ENCODE data around the gene SEMG1. TPM values are rescaled to one million over a fixed set of nuclear protein-coding genes. Genes with fewer than 3 reads are reported as not detected.

The SEMG1 gene
- 0.21 TPM in 1 of 2 replicates, not detected in the other for total RNA-seq (2022)
- Bru-seq, nascent RNA = not detected
- not detected for BruChase-seq, experiment 1, labeled RNA remaining after a 6-hour chase
- BruChase-seq, experiment 2, labeled RNA remaining after a 2-hour chase = not detected
- long read RNA-seq = 0 reads

GRCh38 chr20:45206725-45207124, at the start of gene SEMG1:
SEMG1 (plus strand) TSS chr20:45207033; CDS start chr20:45207054, 21 bp downstream.
- Mint-ChIP-seq H3K9me3 (ENCODE audit: low read depth, unreplicated experiment) (peaks cover 2% of the 10 kb centered on the region), H3K27ac (ENCODE audit: unreplicated experiment) (no peak within 1 kb of the TSS), H3K4me3 (ENCODE audit: low read depth, unreplicated experiment) (no peak within 1 kb of the TSS), H3K4me1 (ENCODE audit: low read depth, unreplicated experiment) (no peaks in the 10 kb centered on the region), H3K27me3 (ENCODE audit: unreplicated experiment) (peaks cover 95% of the 10 kb centered on the region), H3K36me3 (ENCODE audit: insufficient read depth, unreplicated experiment) (no peaks in the 10 kb centered on the region)
- CTCF ChIA-PET = interaction anchor here (0.9 kb wide), 1 partner anchor 100 kb away, joined by 4 read pairs; no protein-coding TSS in a partner anchor
- intact Hi-C loops (cut with micrococcal nuclease; ENCODE audit: unreplicated experiment) = no loop called here
- no peak for DNase-seq
- no TSS peak for BruUV-seq (replicated peaks)
- TF ChIP-seq CTCF (IDR thresholded peaks at IDR 0.05; ENCODE audit: unreplicated experiment) = no peak

- DNase-seq = peak; percentile 57
- CTCF ChIA-PET = interaction anchor here (0.7 to 1.6 kb wide), 7 partner anchors 17 to 136 kb away, joined by 3 to 12 read pairs (median 4); partner anchors contain the start of gene PI3
- TF ChIP-seq CTCF (IDR thresholded peaks at IDR 0.05; ENCODE audit: unreplicated experiment) = no peak
- no TSS peak for BruUV-seq (replicated peaks)
- H3K27ac Mint-ChIP-seq (ENCODE audit: unreplicated experiment) = peak overlapping the region; percentile 0
- peak overlapping the region; percentile 18 for H3K4me3 Mint-ChIP-seq (ENCODE audit: low read depth, unreplicated experiment)
- peaks cover 28% of the 10 kb centered on the region for H3K27me3 Mint-ChIP-seq (ENCODE audit: unreplicated experiment)
- peaks cover 26% of the 10 kb centered on the region for H3K4me1 Mint-ChIP-seq (ENCODE audit: low read depth, unreplicated experiment)
- H3K9me3 Mint-ChIP-seq (ENCODE audit: low read depth, unreplicated experiment) = peaks cover 11% of the 10 kb centered on the region
- intact Hi-C loops (cut with micrococcal nuclease; ENCODE audit: unreplicated experiment) = no loop called here
- H3K36me3 Mint-ChIP-seq (ENCODE audit: insufficient read depth, unreplicated experiment) = no peaks in the 10 kb centered on the region
Observed at GRCh38 chr20:45157962-45158361, 48.9 kb upstream of the SEMG1 start.

GRCh38 chr20:45163083-45163803, 43.6 kb upstream of the SEMG1 start:
- peaks cover 15% of the 10 kb centered on the region for H3K9me3 Mint-ChIP-seq (ENCODE audit: low read depth, unreplicated experiment)
- no peak for DNase-seq
- CTCF ChIA-PET = interaction anchor here (0.8 to 1.2 kb wide), 2 partner anchors 11 to 13 kb away, joined by 3 to 7 read pairs; partner anchors contain the start of gene PI3
- H3K27ac Mint-ChIP-seq (ENCODE audit: unreplicated experiment) = no peak overlapping the region
- no peaks in the 10 kb centered on the region for H3K36me3 Mint-ChIP-seq (ENCODE audit: insufficient read depth, unreplicated experiment)
- no peak overlapping the region for H3K4me3 Mint-ChIP-seq (ENCODE audit: low read depth, unreplicated experiment)
- peaks cover 35% of the 10 kb centered on the region for H3K27me3 Mint-ChIP-seq (ENCODE audit: unreplicated experiment)
- no TSS peak for BruUV-seq (replicated peaks)
- intact Hi-C loops (cut with micrococcal nuclease; ENCODE audit: unreplicated experiment) = no loop called here
- H3K4me1 Mint-ChIP-seq (ENCODE audit: low read depth, unreplicated experiment) = peaks cover 10% of the 10 kb centered on the region
- TF ChIP-seq CTCF (IDR thresholded peaks at IDR 0.05; ENCODE audit: unreplicated experiment) = no peak

- DNase-seq = no peak
- CTCF ChIA-PET = no interaction called here
- no TSS peak for BruUV-seq (replicated peaks)
- H3K27me3 Mint-ChIP-seq (ENCODE audit: unreplicated experiment) = peaks cover 35% of the 10 kb centered on the region
- no peak overlapping the region for H3K27ac Mint-ChIP-seq (ENCODE audit: unreplicated experiment)
- TF ChIP-seq CTCF (IDR thresholded peaks at IDR 0.05; ENCODE audit: unreplicated experiment) = no peak
- intact Hi-C loops (cut with micrococcal nuclease; ENCODE audit: unreplicated experiment) = no loop called here
- no peaks in the 10 kb centered on the region for H3K4me1 Mint-ChIP-seq (ENCODE audit: low read depth, unreplicated experiment)
- H3K36me3 Mint-ChIP-seq (ENCODE audit: insufficient read depth, unreplicated experiment) = no peaks in the 10 kb centered on the region
- H3K9me3 Mint-ChIP-seq (ENCODE audit: low read depth, unreplicated experiment) = peaks cover 9% of the 10 kb centered on the region
- H3K4me3 Mint-ChIP-seq (ENCODE audit: low read depth, unreplicated experiment) = no peak overlapping the region
Observed at GRCh38 chr20:45164906-45165305, 41.9 kb upstream of the SEMG1 start.
